ENCODE data around the gene C17orf58. TPM values are rescaled to one million over a fixed set of nuclear protein-coding genes. Genes with fewer than 3 reads are reported as not detected.

The C17orf58 gene
- total and polyA plus RNA-seq, 9 of the 15 experiments (the other 6 are each of a cell fraction or from before 2014, with no cell fraction given) = 8.6 to 37.4 (median 27.6) TPM

GRCh38 chr17:67995570-67996263 lies 552 bp downstream of the C17orf58 start (continued):
- TF ChIP-seq, protein P1, sequence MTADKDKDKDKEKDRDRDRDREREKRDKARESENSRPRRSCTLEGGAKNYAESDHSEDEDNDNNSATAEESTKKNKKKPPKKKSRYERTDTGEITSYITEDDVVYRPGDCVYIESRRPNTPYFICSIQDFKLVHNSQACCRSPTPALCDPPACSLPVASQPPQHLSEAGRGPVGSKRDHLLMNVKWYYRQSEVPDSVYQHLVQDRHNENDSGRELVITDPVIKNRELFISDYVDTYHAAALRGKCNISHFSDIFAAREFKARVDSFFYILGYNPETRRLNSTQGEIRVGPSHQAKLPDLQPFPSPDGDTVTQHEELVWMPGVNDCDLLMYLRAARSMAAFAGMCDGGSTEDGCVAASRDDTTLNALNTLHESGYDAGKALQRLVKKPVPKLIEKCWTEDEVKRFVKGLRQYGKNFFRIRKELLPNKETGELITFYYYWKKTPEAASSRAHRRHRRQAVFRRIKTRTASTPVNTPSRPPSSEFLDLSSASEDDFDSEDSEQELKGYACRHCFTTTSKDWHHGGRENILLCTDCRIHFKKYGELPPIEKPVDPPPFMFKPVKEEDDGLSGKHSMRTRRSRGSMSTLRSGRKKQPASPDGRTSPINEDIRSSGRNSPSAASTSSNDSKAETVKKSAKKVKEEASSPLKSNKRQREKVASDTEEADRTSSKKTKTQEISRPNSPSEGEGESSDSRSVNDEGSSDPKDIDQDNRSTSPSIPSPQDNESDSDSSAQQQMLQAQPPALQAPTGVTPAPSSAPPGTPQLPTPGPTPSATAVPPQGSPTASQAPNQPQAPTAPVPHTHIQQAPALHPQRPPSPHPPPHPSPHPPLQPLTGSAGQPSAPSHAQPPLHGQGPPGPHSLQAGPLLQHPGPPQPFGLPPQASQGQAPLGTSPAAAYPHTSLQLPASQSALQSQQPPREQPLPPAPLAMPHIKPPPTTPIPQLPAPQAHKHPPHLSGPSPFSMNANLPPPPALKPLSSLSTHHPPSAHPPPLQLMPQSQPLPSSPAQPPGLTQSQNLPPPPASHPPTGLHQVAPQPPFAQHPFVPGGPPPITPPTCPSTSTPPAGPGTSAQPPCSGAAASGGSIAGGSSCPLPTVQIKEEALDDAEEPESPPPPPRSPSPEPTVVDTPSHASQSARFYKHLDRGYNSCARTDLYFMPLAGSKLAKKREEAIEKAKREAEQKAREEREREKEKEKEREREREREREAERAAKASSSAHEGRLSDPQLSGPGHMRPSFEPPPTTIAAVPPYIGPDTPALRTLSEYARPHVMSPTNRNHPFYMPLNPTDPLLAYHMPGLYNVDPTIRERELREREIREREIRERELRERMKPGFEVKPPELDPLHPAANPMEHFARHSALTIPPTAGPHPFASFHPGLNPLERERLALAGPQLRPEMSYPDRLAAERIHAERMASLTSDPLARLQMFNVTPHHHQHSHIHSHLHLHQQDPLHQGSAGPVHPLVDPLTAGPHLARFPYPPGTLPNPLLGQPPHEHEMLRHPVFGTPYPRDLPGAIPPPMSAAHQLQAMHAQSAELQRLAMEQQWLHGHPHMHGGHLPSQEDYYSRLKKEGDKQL (CRISPR knock-in tag; IDR thresholded peaks at IDR 0.05; ENCODE audit: borderline replicate concordance) = no peak
- TF ChIP-seq ESRRA (IDR thresholded peaks at IDR 0.05; ENCODE audit: borderline replicate concordance, low read depth) = no peak
